WTC11 (cell line): Measurements from ENCODE around the gene BCOR. TPM values are rescaled to one million over a fixed set of nuclear protein-coding genes. Genes with fewer than 3 reads are reported as not detected.

Source experiments
- ATAC-seq: fragments of 200-7000 bp; cut with Tn5 transposase; 2 replicates; pipeline ENCODE4 v1.10.0; 2021; ENCODE audit warnings: mild to moderate bottlenecking, moderate library complexity
- CTCF ChIA-PET: fragments of 300-600 bp; sonication (Branson Sonifier 250); formaldehyde crosslinking; loops from one replicate; lab custom pipeline; 2021; ENCODE audit warnings: antibody characterized with exemption; lab: Charles Lee
- POLR2A ChIA-PET: fragments of 350-600 bp; sonication (Branson Sonifier 250); formaldehyde crosslinking; loops from one replicate; lab custom pipeline; 2021; ENCODE audit warnings: antibody characterized with exemption; lab: Charles Lee
- DNase-seq: peaks from one replicate; pipeline ENCODE4 v3.0.0; 2021; ENCODE audit warnings: low spot score
- H3K27ac Mint-ChIP-seq: 2 replicates; pipeline ENCODE4 v1.8.0; 2021; ENCODE audit warnings: mixed read lengths
- H3K27me3 Mint-ChIP-seq: 2 replicates; pipeline ENCODE4 v1.8.0; 2021; ENCODE audit warnings: low read depth, mild to moderate bottlenecking, moderate library complexity, mixed read lengths
- H3K36me3 Mint-ChIP-seq: 2 replicates; pipeline ENCODE4 v1.8.0; 2021; ENCODE audit warnings: mixed read lengths
- H3K4me1 Mint-ChIP-seq: 2 replicates; pipeline ENCODE4 v1.8.0; 2022; ENCODE audit warnings: mixed read lengths
- H3K4me3 Mint-ChIP-seq: 2 replicates; pipeline ENCODE4 v1.8.0; 2021; ENCODE audit warnings: mild to moderate bottlenecking, moderate library complexity, mixed read lengths
- H3K9me3 Mint-ChIP-seq: 2 replicates; pipeline ENCODE4 v1.8.0; 2021; ENCODE audit warnings: mixed read lengths
- CTCF ChIP-seq: fragments of 200-600 bp; IDR thresholded peaks from 2 replicates; pipeline ENCODE4 v1.8.0; 2022; ENCODE audit warnings: antibody characterized with exemption
- E2F4 ChIP-seq: sonication (generic); formaldehyde crosslinking; IDR thresholded peaks from 2 replicates; pipeline ENCODE4 v1.8.1; 2022; ENCODE audit warnings: low read depth, mild to moderate bottlenecking, moderate library complexity, missing genetic modification reagents, borderline replicate concordance
- GABPB1 ChIP-seq: sonication (generic); formaldehyde crosslinking; IDR thresholded peaks from 2 replicates; pipeline ENCODE4 v1.8.1; 2023; ENCODE audit warnings: mild to moderate bottlenecking, missing genetic modification reagents
- GRHL2 ChIP-seq: fragments of 250-450 bp; sonication (Bioruptor Pico); IDR thresholded peaks from 2 replicates; pipeline ENCODE4 v1.8.0; 2022; ENCODE audit warnings: mild to moderate bottlenecking, moderate library complexity; ENCODE audit not compliant: insufficient replicate concordance, severe bottlenecking
- NR3C1 ChIP-seq: sonication (generic); formaldehyde crosslinking; conservative IDR thresholded peaks from 2 replicates; pipeline ENCODE4 v1.8.1; 2023; ENCODE audit warnings: low read depth, mild to moderate bottlenecking, missing genetic modification reagents
- OVOL2 ChIP-seq: fragments of 250-450 bp; sonication (Bioruptor Pico); IDR thresholded peaks from 2 replicates; pipeline ENCODE4 v1.9.0; 2021; ENCODE audit warnings: mild to moderate bottlenecking, borderline replicate concordance
- RELA ChIP-seq: sonication (generic); formaldehyde crosslinking; IDR thresholded peaks from 2 replicates; pipeline ENCODE4 v1.8.1; 2022; ENCODE audit warnings: missing genetic modification reagents, mild to moderate bottlenecking, borderline replicate concordance
- SMAD3 ChIP-seq: sonication (generic); formaldehyde crosslinking; IDR thresholded peaks from 2 replicates; pipeline ENCODE4 v1.8.0; 2022; ENCODE audit warnings: missing genetic modification reagents, mild to moderate bottlenecking, borderline replicate concordance
- SMAD4 ChIP-seq: sonication (generic); formaldehyde crosslinking; IDR thresholded peaks from 2 replicates; pipeline ENCODE4 v1.8.0; 2022; ENCODE audit warnings: mild to moderate bottlenecking, missing genetic modification reagents
- TCF7 ChIP-seq: sonication (generic); formaldehyde crosslinking; IDR thresholded peaks from 2 replicates; pipeline ENCODE4 v1.8.0; 2022; ENCODE audit warnings: mild to moderate bottlenecking, low read depth, missing genetic modification reagents, moderate library complexity
- TP53 ChIP-seq: sonication (generic); formaldehyde crosslinking; IDR thresholded peaks from 2 replicates; pipeline ENCODE4 v1.8.1; 2023; ENCODE audit warnings: mild to moderate bottlenecking, missing genetic modification reagents
- ZNF219 ChIP-seq: sonication (generic); formaldehyde crosslinking; IDR thresholded peaks from 2 replicates; pipeline ENCODE4 v1.8.0; 2023; ENCODE audit warnings: missing genetic modification reagents, mild to moderate bottlenecking, borderline replicate concordance
- ZNF423 ChIP-seq: fragments of 250-450 bp; sonication (Bioruptor Pico); IDR thresholded peaks from 2 replicates; pipeline ENCODE4 v2.1.2; 2022; ENCODE audit warnings: mild to moderate bottlenecking, moderate library complexity
- ZNF532 ChIP-seq: fragments of 250-450 bp; sonication (Bioruptor Pico); IDR thresholded peaks from 2 replicates; pipeline ENCODE4 v1.9.0; 2021; ENCODE audit warnings: mild to moderate bottlenecking, borderline replicate concordance
- total RNA-seq: library from RNA; stranded (reverse); gene quantifications from 3 replicates; pipeline ENCODE4 v1.2.3, GENCODE V29; 2021
- TF ChIP-seq, protein P1 (sequence below): sonication (generic); formaldehyde crosslinking; IDR thresholded peaks from 2 replicates; pipeline ENCODE4 v1.8.0; 2023; ENCODE audit warnings: missing genetic modification reagents
- TF ChIP-seq, protein P2 (sequence below): sonication (generic); formaldehyde crosslinking; IDR thresholded peaks from 2 replicates; pipeline ENCODE4 v1.8.0; 2023; ENCODE audit warnings: mild to moderate bottlenecking, missing genetic modification reagents
- TF ChIP-seq, protein P3 (sequence below): sonication (generic); formaldehyde crosslinking; IDR thresholded peaks from 2 replicates; pipeline ENCODE4 v1.8.0; 2022; ENCODE audit warnings: mild to moderate bottlenecking, missing genetic modification reagents

Gene BCOR
- total RNA-seq, 1 experiment from 2014 or later: 44.5 TPM

DNA sequence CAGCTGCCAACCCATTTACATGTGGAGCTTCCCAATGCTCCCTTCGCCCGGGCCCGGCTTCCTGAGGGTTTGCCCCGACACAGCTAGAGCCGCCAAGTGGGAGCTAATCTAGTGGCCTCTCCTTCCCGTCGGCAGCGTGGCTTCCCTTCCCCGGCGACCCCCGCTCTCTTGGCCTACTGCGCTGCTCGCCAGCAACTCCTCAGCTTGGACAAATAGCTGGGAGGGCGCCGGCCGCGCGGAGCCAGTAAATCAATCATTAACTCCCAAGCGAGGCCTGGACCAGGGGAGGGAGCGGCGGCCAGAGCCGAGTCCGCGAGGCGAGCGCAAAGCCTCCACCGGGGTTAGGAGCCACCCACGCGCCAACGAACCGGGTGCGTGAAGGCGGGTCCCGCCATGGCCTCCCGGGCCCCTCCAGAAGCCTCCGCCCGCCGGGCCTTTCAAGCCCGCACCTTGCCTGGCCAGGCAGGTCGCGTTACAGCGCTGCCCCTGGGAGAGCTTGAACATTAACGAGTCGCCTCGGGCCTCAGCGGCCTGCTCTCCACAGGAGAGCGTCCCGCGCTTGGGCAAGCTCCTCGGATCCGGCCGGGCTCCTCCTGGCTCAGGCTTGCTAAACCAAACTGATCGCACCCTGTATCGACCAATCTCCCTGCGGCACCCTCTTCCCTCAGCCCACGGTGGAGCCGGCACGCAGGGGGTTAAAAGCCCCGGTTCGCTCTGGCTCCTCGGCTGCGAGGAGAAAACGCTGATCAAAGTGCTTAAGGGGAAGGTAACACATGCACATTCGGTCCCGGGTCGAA lies 10.6 kb upstream of the BCOR start:
- no peaks in the 10 kb centered on the region for H3K9me3 Mint-ChIP-seq
- H3K36me3 Mint-ChIP-seq: no peaks in the 10 kb centered on the region
- POLR2A ChIA-PET: interaction anchor here (0.6 to 2.3 kb wide), 7 partner anchors 11 to 59 kb away, joined by 3 to 7 read pairs (median 3); partner anchors contain the start of gene BCOR
- no peak for TF ChIP-seq NR3C1
- no peak for TF ChIP-seq ZNF532
- no peak for TF ChIP-seq TCF7 (CRISPR knock-in tag)
- no peak for TF ChIP-seq TP53 (CRISPR knock-in tag)
- TF ChIP-seq, protein P1, sequence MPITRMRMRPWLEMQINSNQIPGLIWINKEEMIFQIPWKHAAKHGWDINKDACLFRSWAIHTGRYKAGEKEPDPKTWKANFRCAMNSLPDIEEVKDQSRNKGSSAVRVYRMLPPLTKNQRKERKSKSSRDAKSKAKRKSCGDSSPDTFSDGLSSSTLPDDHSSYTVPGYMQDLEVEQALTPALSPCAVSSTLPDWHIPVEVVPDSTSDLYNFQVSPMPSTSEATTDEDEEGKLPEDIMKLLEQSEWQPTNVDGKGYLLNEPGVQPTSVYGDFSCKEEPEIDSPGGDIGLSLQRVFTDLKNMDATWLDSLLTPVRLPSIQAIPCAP (CRISPR knock-in tag): no peak
- TF ChIP-seq ZNF219 (CRISPR knock-in tag): no peak
- TF ChIP-seq, protein P2, sequence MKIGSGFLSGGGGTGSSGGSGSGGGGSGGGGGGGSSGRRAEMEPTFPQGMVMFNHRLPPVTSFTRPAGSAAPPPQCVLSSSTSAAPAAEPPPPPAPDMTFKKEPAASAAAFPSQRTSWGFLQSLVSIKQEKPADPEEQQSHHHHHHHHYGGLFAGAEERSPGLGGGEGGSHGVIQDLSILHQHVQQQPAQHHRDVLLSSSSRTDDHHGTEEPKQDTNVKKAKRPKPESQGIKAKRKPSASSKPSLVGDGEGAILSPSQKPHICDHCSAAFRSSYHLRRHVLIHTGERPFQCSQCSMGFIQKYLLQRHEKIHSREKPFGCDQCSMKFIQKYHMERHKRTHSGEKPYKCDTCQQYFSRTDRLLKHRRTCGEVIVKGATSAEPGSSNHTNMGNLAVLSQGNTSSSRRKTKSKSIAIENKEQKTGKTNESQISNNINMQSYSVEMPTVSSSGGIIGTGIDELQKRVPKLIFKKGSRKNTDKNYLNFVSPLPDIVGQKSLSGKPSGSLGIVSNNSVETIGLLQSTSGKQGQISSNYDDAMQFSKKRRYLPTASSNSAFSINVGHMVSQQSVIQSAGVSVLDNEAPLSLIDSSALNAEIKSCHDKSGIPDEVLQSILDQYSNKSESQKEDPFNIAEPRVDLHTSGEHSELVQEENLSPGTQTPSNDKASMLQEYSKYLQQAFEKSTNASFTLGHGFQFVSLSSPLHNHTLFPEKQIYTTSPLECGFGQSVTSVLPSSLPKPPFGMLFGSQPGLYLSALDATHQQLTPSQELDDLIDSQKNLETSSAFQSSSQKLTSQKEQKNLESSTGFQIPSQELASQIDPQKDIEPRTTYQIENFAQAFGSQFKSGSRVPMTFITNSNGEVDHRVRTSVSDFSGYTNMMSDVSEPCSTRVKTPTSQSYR (CRISPR knock-in tag): no peak
- TF ChIP-seq CTCF: no peak
- TF ChIP-seq GABPB1 (CRISPR knock-in tag): no peak
- TF ChIP-seq OVOL2: no peak
- TF ChIP-seq E2F4 (CRISPR knock-in tag): no peak
- no peak for TF ChIP-seq SMAD3
- TF ChIP-seq ZNF423 (CRISPR knock-in tag): no peak
- TF ChIP-seq, protein P3, sequence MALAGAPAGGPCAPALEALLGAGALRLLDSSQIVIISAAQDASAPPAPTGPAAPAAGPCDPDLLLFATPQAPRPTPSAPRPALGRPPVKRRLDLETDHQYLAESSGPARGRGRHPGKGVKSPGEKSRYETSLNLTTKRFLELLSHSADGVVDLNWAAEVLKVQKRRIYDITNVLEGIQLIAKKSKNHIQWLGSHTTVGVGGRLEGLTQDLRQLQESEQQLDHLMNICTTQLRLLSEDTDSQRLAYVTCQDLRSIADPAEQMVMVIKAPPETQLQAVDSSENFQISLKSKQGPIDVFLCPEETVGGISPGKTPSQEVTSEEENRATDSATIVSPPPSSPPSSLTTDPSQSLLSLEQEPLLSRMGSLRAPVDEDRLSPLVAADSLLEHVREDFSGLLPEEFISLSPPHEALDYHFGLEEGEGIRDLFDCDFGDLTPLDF (CRISPR knock-in tag): no peak
- no peak for TF ChIP-seq SMAD4 (CRISPR knock-in tag)
- TF ChIP-seq RELA: no peak
- no peak for TF ChIP-seq GRHL2
- TF ChIP-seq, all 79 proteins: peak for 0
- H3K27ac Mint-ChIP-seq: no peak overlapping the region
- H3K4me1 Mint-ChIP-seq: peaks cover 26% of the 10 kb centered on the region
- DNase-seq (peak; percentile 31), ATAC-seq (peak; percentile 3; the same call in 1 of the 2 replicates)
- H3K27me3 Mint-ChIP-seq: peaks cover 30% of the 10 kb centered on the region
- H3K4me3 Mint-ChIP-seq: peak overlapping the region; percentile 79
- CTCF ChIA-PET: interaction anchor here (0.7 to 1.2 kb wide), 2 partner anchors 17 to 60 kb away, joined by 3 to 5 read pairs; no protein-coding TSS in a partner anchor
